Caco-2 (cell line): ENCODE measurements around the gene SCUBE3. TPM values are rescaled to one million over a fixed set of nuclear protein-coding genes. Genes with fewer than 3 reads are reported as not detected.

Source experiments
- BruUV-seq: library from RNA; stranded (reverse); fragments of 400-500 nt; replicated peaks from 2 replicates; lab custom pipeline; 2021; lab: Mats Ljungman, UMichigan
- CTCF ChIA-PET: fragments of 300-600 bp; sonication (Branson Sonifier 250); formaldehyde crosslinking; loops from one replicate; lab custom pipeline; 2022; ENCODE audit warnings: antibody characterized with exemption; lab: Charles Lee
- POLR2A ChIA-PET: fragments of 300-600 bp; sonication (Branson Sonifier 250); formaldehyde crosslinking; loops from one replicate; lab custom pipeline; 2022; ENCODE audit warnings: antibody characterized with exemption; lab: Charles Lee
- DNase-seq, 2 experiments: peaks; one replicate each; pipeline versions ENCODE4 v3.0.0 to v3.0.0-alpha.2; 2020 to 2022
- H3K27me3 ChIP-seq: replicated peaks from 2 replicates; pipeline ENCODE4 v1.6.0; 2011; ENCODE audit warnings: low read length; ENCODE audit not compliant: control insufficient read depth, insufficient read depth
- H3K36me3 ChIP-seq: 2 replicates; pipeline ENCODE4 v1.5.1; 2011; ENCODE audit warnings: low read length; ENCODE audit not compliant: control insufficient read depth, insufficient read depth
- H3K4me1 ChIP-seq: fragments of 250-450 bp; sonication (Bioruptor Pico); 2 replicates; pipeline ENCODE4 v1.5.1; 2020; ENCODE audit warnings: mild to moderate bottlenecking
- H3K4me3 ChIP-seq: 2 replicates; pipeline ENCODE4 v1.5.1; 2011; ENCODE audit warnings: low read depth, mild to moderate bottlenecking, control low read depth, low read length
- H3K9me3 ChIP-seq: fragments of 250-450 bp; sonication (Bioruptor Pico); 2 replicates; pipeline ENCODE4 v1.5.1; 2020; ENCODE audit warnings: mild to moderate bottlenecking, moderate library complexity
- H3K27ac Mint-ChIP-seq: one replicate; pipeline ENCODE4 v1.8.0; 2022; ENCODE audit warnings: mixed read lengths; ENCODE audit not compliant: unreplicated experiment
- H3K27me3 Mint-ChIP-seq: one replicate; pipeline ENCODE4 v1.8.0; 2022; ENCODE audit warnings: mixed read lengths; ENCODE audit not compliant: insufficient read depth, unreplicated experiment
- H3K36me3 Mint-ChIP-seq: one replicate; pipeline ENCODE4 v1.8.0; 2022; ENCODE audit warnings: mild to moderate bottlenecking, mixed read lengths; ENCODE audit not compliant: insufficient read depth, unreplicated experiment
- H3K4me1 Mint-ChIP-seq: one replicate; pipeline ENCODE4 v1.8.0; 2022; ENCODE audit warnings: low read depth, mixed read lengths; ENCODE audit not compliant: unreplicated experiment
- H3K4me3 Mint-ChIP-seq: one replicate; pipeline ENCODE4 v1.8.0; 2022; ENCODE audit warnings: mild to moderate bottlenecking, moderate library complexity, mixed read lengths; ENCODE audit not compliant: unreplicated experiment
- H3K9me3 Mint-ChIP-seq: one replicate; pipeline ENCODE4 v1.8.0; 2022; ENCODE audit warnings: mixed read lengths; ENCODE audit not compliant: unreplicated experiment
- intact Hi-C: fragments of 100-400 bp; cut with micrococcal nuclease; formaldehyde crosslinking; loops from one replicate; pipeline ENCODE4 v1.10.0; 2022; ENCODE audit not compliant: unreplicated experiment
- total RNA-seq: library from RNA; stranded (reverse); gene quantifications from 2 replicates; pipeline ENCODE4 v1.2.3, GENCODE V29; 2022
- TF ChIP-seq, protein P1 (sequence below), 2 experiments: fragments of 200-600 bp in 1 of 2; IDR thresholded peaks; 1 replicate in 1 of 2; 2 replicates in 1 of 2; pipeline versions ENCODE4 v1.5.1 to v1.8.0; 2011 to 2022; ENCODE audit warnings: antibody characterized with exemption in 1 of 2, control low read depth in 1 of 2, inconsistent platforms in 1 of 2, low read depth in 1 of 2, low read length in 1 of 2, mild to moderate bottlenecking in 1 of 2, moderate library complexity in 1 of 2; ENCODE audit not compliant: insufficient read depth in 1 of 2, severe bottlenecking in 1 of 2, unreplicated experiment in 1 of 2

The SCUBE3 gene
- total RNA-seq, 1 experiment from 2014 or later, result 1.3 TPM

- Mint-ChIP-seq H3K27ac (no peak overlapping the region), H3K36me3 (no peaks in the 10 kb centered on the region), H3K27me3 (no peaks in the 10 kb centered on the region), H3K9me3 (no peaks in the 10 kb centered on the region), H3K4me1 (peaks cover 15% of the 10 kb centered on the region), H3K4me3 (no peak overlapping the region)
- ChIA-PET CTCF (interaction anchor here (0.8 kb wide), 1 partner anchor 27 kb away, joined by 3 read pairs; no protein-coding TSS in a partner anchor), POLR2A (no interaction called here)
- Histone ChIP-seq H3K4me1 (peaks cover 7% of the 10 kb centered on the region; the same call in 1 of the 2 replicates), H3K27me3 (no peaks in the 10 kb centered on the region), H3K4me3 (no peak overlapping the region), H3K36me3 (no peaks in the 10 kb centered on the region), H3K9me3 (no peaks in the 10 kb centered on the region)
- TF ChIP-seq, protein P1, sequence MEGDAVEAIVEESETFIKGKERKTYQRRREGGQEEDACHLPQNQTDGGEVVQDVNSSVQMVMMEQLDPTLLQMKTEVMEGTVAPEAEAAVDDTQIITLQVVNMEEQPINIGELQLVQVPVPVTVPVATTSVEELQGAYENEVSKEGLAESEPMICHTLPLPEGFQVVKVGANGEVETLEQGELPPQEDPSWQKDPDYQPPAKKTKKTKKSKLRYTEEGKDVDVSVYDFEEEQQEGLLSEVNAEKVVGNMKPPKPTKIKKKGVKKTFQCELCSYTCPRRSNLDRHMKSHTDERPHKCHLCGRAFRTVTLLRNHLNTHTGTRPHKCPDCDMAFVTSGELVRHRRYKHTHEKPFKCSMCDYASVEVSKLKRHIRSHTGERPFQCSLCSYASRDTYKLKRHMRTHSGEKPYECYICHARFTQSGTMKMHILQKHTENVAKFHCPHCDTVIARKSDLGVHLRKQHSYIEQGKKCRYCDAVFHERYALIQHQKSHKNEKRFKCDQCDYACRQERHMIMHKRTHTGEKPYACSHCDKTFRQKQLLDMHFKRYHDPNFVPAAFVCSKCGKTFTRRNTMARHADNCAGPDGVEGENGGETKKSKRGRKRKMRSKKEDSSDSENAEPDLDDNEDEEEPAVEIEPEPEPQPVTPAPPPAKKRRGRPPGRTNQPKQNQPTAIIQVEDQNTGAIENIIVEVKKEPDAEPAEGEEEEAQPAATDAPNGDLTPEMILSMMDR (IDR thresholded peaks at IDR 0.05; ENCODE audit: insufficient read depth in 1 of 2, low read depth in 1 of 2, low read length in 1 of 2, severe bottlenecking in 1 of 2, unreplicated experiment in 1 of 2), result no peak
- BruUV-seq, result no TSS peak
- intact Hi-C loops, result loop anchor here (5.0 kb wide), 1 partner anchor 33 kb away; no protein-coding TSS in a partner anchor
- DNase-seq, result no peak
Measured at GRCh38 chr6:35195120-35195780, 18.5 kb upstream of the SCUBE3 start.

- Histone ChIP-seq H3K4me1 (peaks cover 7% of the 10 kb centered on the region; the same call in 1 of the 2 replicates), H3K4me3 (no peak overlapping the region), H3K27me3 (no peaks in the 10 kb centered on the region), H3K36me3 (no peaks in the 10 kb centered on the region), H3K9me3 (no peaks in the 10 kb centered on the region)
- intact Hi-C loops, result loop anchor here (5.0 kb wide), 1 partner anchor 35 kb away; no protein-coding TSS in a partner anchor
- no TSS peak for BruUV-seq
- H3K4me1 Mint-ChIP-seq, result peaks cover 15% of the 10 kb centered on the region
- no peak for DNase-seq
- no peak overlapping the region for H3K4me3 Mint-ChIP-seq
- H3K27me3 Mint-ChIP-seq, result no peaks in the 10 kb centered on the region
- H3K9me3 Mint-ChIP-seq, result no peaks in the 10 kb centered on the region
- H3K36me3 Mint-ChIP-seq, result no peaks in the 10 kb centered on the region
- POLR2A ChIA-PET, result no interaction called here
- no peak overlapping the region for H3K27ac Mint-ChIP-seq
- TF ChIP-seq, protein P1 (IDR thresholded peaks at IDR 0.05; ENCODE audit: insufficient read depth in 1 of 2, low read depth in 1 of 2, low read length in 1 of 2, severe bottlenecking in 1 of 2, unreplicated experiment in 1 of 2), result no peak
- CTCF ChIA-PET, result interaction anchor here (1.6 to 1.8 kb wide), 2 partner anchors 10 to 12 kb away, joined by 4 to 5 read pairs; no protein-coding TSS in a partner anchor
Measured at GRCh38 chr6:35197196-35197595, 16.6 kb upstream of the SCUBE3 start.

GRCh38 chr6:35199866-35200265 lies 13.9 kb upstream of the SCUBE3 start:
- H3K4me3 Mint-ChIP-seq, result no peak overlapping the region
- peaks cover 7% of the 10 kb centered on the region; the same call in 1 of the 2 replicates for H3K4me1 ChIP-seq
- no peak for DNase-seq
- intact Hi-C loops, result loop anchor here (1.0 to 10.0 kb wide), 3 partner anchors 38 to 215 kb away; no protein-coding TSS in a partner anchor
- no peak overlapping the region for H3K27ac Mint-ChIP-seq
- BruUV-seq, result no TSS peak
- peaks cover 19% of the 10 kb centered on the region for H3K4me1 Mint-ChIP-seq
- H3K36me3 Mint-ChIP-seq, result no peaks in the 10 kb centered on the region
- ChIA-PET POLR2A (no interaction called here), CTCF (no interaction called here)
- H3K9me3 ChIP-seq, result no peaks in the 10 kb centered on the region
- no peaks in the 10 kb centered on the region for H3K9me3 Mint-ChIP-seq
- H3K4me3 ChIP-seq, result no peak overlapping the region
- no peaks in the 10 kb centered on the region for H3K27me3 Mint-ChIP-seq
- H3K27me3 ChIP-seq, result no peaks in the 10 kb centered on the region
- no peaks in the 10 kb centered on the region for H3K36me3 ChIP-seq
- TF ChIP-seq, protein P1 (IDR thresholded peaks at IDR 0.05; ENCODE audit: insufficient read depth in 1 of 2, low read depth in 1 of 2, low read length in 1 of 2, severe bottlenecking in 1 of 2, unreplicated experiment in 1 of 2), result no peak
